NOMO-1 (cell line): ENCODE measurements around the gene COL5A1.

Experiments used
- DNase-seq, 2 experiments: peaks; one replicate each; lab custom pipeline; 2025; ENCODE audit not compliant: unreplicated experiment in 2 of 2; lab: John Stamatoyannopoulos, UW

Gene COL5A1

DNA sequence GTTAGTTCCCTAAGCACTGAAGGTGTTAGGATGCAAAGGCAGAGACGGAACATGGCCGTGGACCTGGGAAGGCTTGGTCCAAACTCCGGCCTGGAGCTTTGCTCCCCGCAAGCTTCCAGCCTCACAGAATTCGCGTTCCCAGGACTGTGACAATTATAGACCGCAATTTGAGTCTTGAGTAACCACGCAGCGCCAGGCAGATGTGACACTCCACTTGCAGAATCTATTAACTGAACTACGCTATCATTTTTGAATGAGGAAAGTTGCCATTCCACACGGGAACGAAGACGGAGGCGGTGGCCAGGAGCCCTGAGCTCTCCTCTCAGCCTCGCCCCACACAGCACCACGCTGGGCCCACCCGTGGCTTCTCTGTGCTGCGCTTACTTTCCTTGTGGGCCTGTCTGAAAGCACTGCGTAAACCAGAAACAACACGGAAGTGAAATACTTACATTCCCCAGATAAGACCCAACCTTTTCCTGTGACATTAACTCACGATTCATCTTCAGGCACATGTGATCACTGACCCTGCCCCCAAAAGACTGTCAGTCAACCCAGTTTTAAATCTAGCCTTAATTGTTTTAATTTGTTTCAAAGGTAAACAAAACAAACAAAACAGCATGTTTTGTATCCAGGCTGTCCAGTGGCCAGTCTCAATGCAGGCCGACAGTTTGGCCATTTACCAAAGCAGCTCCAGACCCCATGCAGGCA lies 16.1 kb upstream of the COL5A1 start:
- DNase-seq = peak in 1 of 2 experiments; percentile 46

DNA sequence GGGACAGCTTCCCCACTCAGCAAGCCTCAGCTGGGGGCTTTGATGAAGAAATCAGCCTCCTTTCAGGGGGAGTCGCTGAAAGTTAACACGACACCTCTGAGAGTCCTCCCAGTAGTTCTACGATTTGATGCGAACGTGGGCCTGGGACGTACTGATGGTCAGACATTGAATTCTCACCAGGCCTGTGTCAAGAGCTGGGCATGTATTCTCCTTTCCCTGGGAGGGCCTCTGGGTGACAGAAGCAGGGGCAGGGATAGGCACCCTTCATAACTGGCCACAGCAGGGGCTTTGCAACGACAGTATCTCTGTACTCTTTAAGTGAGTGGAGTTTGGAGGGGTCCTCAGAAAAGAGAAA lies 15.6 kb upstream of the COL5A1 start:
- DNase-seq = no peak

GRCh38 chr9:134626571-134627416 lies 14.8 kb upstream of the COL5A1 start:
- DNase-seq = no peak

- peak in 1 of 2 experiments; percentile 47 for DNase-seq
Measured at GRCh38 chr9:134627417-134628353, 13.9 kb upstream of the COL5A1 start.

DNA sequence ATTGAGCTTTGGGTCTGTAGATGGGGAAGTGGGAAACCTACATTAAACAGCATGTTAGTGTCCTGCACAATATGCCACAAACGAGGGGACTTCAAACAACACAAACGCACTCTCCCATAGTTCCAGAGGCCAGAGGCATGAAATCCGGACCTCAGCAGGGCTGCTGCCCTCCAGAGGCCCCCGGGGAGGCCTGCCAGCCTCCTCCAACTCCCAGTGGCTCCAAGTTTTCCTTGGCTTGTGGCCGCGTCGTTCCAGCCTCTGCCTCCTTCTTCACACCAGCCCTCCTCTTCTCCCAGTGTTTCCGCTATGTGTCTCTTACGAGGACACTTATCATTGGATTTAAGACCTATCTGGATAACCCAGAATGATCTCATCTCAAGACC lies 13.3 kb upstream of the COL5A1 start:
- DNase-seq = peak in 1 of 2 experiments; percentile 80

DNA sequence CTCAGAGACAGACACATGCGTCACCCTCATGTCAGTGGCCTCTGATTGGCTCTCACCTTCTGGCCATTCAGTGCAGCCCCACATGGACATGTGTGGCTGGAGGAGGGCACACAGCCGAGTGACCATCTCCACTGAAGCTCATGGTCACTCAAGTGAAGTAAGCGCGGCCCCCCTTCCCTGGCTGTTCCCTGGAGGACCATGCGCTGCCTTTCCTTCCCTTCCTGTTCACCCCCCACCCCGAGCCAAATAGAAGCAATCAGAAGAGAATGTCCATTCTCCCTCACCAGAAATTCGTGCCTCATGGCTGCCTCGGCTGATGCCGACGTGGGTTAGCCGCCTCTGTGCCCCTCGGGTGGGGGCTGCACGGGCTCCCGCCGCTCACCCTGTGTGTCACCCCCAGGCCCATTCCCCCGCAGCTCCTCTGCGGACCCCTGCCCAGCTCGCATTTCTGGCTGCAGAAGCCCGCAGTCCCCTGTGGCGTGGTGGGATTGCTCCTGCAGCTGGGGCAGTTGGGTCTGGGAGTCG lies 12.5 kb upstream of the COL5A1 start:
- no peak for DNase-seq

DNA sequence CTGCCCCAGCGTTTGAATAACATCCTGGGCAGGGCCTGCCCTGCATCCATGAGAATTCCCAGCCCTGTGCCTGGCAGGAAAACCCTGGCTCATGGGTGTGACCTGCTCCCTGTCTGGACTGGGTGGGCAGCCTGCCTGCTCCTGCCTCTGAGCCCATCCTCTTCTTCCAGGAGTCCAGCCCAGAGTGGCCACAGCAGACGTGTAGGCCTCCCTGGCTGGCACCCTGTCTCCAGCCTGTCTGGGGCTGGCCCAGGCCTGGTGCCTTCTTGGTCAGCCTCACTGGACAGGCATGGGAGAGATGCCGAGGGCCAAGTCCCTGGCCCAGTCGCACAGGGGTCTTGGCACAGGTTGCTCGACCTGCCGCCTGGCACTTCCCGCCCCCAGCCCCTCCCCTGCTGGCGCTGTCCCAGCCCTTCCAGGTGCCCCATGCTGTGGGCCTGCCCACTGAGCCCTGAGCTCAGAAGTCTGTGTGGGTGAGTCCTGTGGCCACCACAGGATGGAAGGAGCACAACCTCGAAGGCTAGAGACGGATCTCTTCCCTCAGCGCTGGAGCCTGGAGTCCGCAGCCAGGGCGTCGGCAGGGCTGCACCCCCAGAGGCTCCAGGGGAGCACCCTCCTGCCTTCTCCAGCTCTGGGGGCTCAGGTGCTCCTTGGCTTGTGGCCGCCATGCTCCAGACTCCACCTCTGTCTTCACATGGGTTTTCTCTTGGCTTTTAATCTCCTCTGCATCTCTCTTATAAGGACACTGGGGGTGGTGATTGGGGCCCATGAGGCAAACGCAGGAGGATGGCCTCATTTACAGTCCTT lies 11.8 kb upstream of the COL5A1 start:
- DNase-seq = no peak

DNA sequence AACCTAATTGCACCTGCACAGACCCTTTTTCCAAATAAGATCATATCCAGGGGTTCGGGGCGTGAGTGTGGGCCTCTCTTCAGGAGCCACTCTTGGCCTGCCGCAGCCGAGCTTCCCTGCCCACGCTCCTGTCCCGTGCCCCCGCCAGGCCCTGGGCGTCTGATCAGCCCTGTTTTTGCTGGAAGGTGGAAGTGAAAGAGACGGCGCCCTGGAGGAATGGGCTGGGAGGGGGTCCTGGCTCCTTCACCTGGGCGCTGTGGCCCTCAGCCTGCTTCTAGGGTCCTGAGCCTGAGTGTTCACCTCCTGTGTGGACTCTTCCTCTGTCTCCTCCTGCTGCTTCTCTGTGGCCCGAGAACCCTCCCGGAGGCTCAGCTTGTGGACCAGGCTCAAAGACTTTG lies 11.2 kb upstream of the COL5A1 start:
- no peak for DNase-seq

GRCh38 chr9:134630861-134631260 lies 10.7 kb upstream of the COL5A1 start:
- no peak for DNase-seq

- DNase-seq = no peak
Measured at GRCh38 chr9:134631881-134632280, 9.7 kb upstream of the COL5A1 start.

DNA sequence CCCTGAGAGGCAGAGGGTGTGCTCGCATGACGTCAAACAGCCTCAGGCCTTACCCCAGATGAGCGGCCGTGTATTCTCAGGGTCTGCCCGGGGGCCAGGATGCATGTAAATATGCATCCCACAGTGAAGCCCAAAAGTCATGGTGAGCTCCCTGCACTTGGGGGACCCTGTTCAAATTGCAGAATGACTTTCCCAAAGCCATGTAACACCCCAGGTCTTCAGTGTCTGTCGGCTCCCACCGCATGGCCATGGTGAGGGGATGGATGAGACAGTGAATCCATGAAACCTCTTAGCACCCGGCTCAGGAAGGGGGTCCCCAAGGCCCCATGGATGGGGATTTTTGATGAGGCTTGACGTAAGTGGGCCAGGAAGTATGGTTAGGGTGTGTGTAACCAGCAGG lies 9.3 kb upstream of the COL5A1 start:
- DNase-seq = no peak

GRCh38 chr9:134633362-134634142 lies 8.1 kb upstream of the COL5A1 start:
- DNase-seq = no peak

GRCh38 chr9:134634176-134634575 lies 7.4 kb upstream of the COL5A1 start:
- DNase-seq = no peak

DNA sequence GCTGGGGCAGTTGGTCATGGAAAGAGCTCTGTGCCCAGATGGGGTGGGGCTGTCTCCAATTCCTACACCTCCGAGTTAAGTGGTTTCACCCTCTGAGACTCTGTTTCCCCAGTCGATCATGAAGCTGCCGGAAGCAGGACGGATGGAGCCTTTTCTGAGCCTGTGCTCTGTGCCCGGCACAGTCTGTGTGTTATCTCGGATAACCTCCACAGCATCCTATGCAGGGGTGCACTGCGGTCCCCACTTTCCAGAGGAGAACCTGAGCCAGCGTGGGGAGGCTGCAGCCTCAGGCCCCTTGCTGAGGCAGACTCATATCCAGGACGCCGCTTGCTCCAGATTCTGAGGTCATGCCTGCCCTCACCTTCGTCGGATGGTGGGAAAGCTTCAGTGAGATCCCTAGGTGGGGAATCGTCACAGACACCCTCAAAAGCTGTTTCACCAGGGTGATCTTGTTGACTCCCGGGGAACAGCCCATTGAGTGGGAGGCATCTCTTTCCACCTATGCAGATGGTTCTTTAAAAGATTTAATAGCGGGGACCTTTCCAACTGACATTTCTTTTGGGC lies 6.9 kb upstream of the COL5A1 start:
- no peak for DNase-seq

GRCh38 chr9:134635351-134636148 lies 6.1 kb upstream of the COL5A1 start:
- no peak for DNase-seq

GRCh38 chr9:134636149-134636507 lies 5.5 kb upstream of the COL5A1 start:
- DNase-seq = no peak

- DNase-seq = no peak
Measured at GRCh38 chr9:134637241-134637640, 4.4 kb upstream of the COL5A1 start.
